ENCODE data around the gene CNTNAP5. TPM values are rescaled to one million over a fixed set of nuclear protein-coding genes. Genes with fewer than 3 reads are reported as not detected.

Gene CNTNAP5
- total and polyA plus RNA-seq, 2 donors (not counting 3 experiments of a cell fraction or from before 2014, with no cell fraction given): not detected

- Histone ChIP-seq H3K27ac (ENCODE audit: insufficient read depth, low read depth, low read length) (no peak overlapping the region), H4K20me1 (replicated peaks; ENCODE audit: control insufficient read depth, extremely low read depth, insufficient read depth, low read length) (no peaks in the 10 kb centered on the region), H3K9me1 (replicated peaks; ENCODE audit: control insufficient read depth, extremely low read depth, insufficient read depth, low read length) (no peaks in the 10 kb centered on the region), H3K79me2 (ENCODE audit: control insufficient read depth, insufficient read depth, low read length) (no peaks in the 10 kb centered on the region), H3K4me2 (ENCODE audit: insufficient read depth, low read length) (no peak overlapping the region), H3K4me3 (replicated peaks in 1 of 3; ENCODE audit: insufficient read depth in 1 of 3, low read depth in 1 of 3, low read length in 3 of 3) (no peak overlapping the region), H3K9ac (replicated peaks; ENCODE audit: extremely low read depth, insufficient read depth, low read length) (no peak overlapping the region), H3K36me3 (ENCODE audit: control insufficient read depth in 2 of 2, extremely low read depth in 1 of 2, insufficient read depth in 2 of 2, low read length in 2 of 2) (no peaks in the 10 kb centered on the region), H3K9me3 (replicated peaks; ENCODE audit: control insufficient read depth, insufficient read depth, low read length) (peaks cover 14% of the 10 kb centered on the region), H3K27me3 (ENCODE audit: control insufficient read depth in 2 of 2, insufficient read depth in 2 of 2, low read length in 2 of 2) (no peaks in the 10 kb centered on the region), H2AFZ (ENCODE audit: low read depth, low read length) (no peak overlapping the region), H3K4me1 (ENCODE audit: control insufficient read depth, extremely low read depth, insufficient read depth, low read length) (no peaks in the 10 kb centered on the region)
- FAIRE-seq: no peak
- DNase-seq (ENCODE audit: low read depth, low spot score): no peak
- POLR2A ChIA-PET: no interaction called here
- CTCF ChIA-PET: no interaction called here
- dilution Hi-C loops (cut with MboI; ENCODE audit: extremely low pct_ligation_motif_present, low sequenced_read_pairs) (no loop called here), intact Hi-C loops (cut with micrococcal nuclease) (no loop called here)
- BruUV-seq (replicated peaks): no TSS peak
- TF ChIP-seq JUN (IDR thresholded peaks at IDR 0.05; ENCODE audit: borderline replicate concordance, insufficient read depth, insufficient read length, low read depth) (no peak), POLR2A (IDR thresholded peaks at IDR 0.05; ENCODE audit: low read depth, low read length) (no peak), MAX (IDR thresholded peaks at IDR 0.05; ENCODE audit: insufficient read depth, insufficient read length) (no peak), MYC (IDR thresholded peaks at IDR 0.05; ENCODE audit: low read depth, low read length) (no peak), GATA2 (IDR thresholded peaks at IDR 0.05; ENCODE audit: insufficient read depth, insufficient read length, low read depth, low read length) (no peak), POLR2AphosphoS5 (IDR thresholded peaks at IDR 0.05; ENCODE audit: insufficient read depth, low read depth, low read length) (no peak), EZH2 (IDR thresholded peaks at IDR 0.05; ENCODE audit: borderline replicate concordance, low read depth, low read length, severe bottlenecking) (no peak), FOS (IDR thresholded peaks at IDR 0.05; ENCODE audit: borderline replicate concordance, insufficient read depth, low read length) (no peak)
- TF ChIP-seq, protein P1, sequence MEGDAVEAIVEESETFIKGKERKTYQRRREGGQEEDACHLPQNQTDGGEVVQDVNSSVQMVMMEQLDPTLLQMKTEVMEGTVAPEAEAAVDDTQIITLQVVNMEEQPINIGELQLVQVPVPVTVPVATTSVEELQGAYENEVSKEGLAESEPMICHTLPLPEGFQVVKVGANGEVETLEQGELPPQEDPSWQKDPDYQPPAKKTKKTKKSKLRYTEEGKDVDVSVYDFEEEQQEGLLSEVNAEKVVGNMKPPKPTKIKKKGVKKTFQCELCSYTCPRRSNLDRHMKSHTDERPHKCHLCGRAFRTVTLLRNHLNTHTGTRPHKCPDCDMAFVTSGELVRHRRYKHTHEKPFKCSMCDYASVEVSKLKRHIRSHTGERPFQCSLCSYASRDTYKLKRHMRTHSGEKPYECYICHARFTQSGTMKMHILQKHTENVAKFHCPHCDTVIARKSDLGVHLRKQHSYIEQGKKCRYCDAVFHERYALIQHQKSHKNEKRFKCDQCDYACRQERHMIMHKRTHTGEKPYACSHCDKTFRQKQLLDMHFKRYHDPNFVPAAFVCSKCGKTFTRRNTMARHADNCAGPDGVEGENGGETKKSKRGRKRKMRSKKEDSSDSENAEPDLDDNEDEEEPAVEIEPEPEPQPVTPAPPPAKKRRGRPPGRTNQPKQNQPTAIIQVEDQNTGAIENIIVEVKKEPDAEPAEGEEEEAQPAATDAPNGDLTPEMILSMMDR (IDR thresholded peaks at IDR 0.05; ENCODE audit: extremely low read depth in 1 of 2, insufficient read depth in 1 of 2, low read depth in 1 of 2, low read length in 2 of 2): no peak
Observed at GRCh38 chr2:124774781-124775180, 749.7 kb downstream of the CNTNAP5 start.

All from endothelial cell of umbilical vein (primary cell).